Measurements from ENCODE around the gene NKX1-2.

DNA sequence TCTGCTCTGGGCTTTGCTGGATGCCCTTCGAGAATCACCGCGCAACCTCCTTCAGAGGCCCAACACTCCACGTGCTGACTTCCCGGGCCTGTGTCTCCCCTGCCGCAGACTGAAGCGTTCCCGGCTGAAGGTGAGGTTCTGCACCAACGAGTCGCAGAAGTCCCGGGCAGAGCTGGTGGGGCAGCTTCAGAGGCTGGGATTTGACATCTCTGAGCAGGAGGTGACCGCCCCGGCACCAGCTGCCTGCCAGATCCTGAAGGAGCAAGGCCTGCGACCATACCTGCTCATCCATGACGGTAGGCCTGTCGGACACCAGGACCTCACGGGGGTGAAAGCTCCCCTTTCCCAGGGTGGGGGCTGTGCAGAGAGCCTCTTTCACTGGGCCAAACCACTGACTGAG, 34.2 kb upstream of the NKX1-2 start:
- TF ChIP-seq EZH2phosphoT487 (IDR thresholded peaks at IDR 0.05; ENCODE audit: borderline replicate concordance, low read length) (no peak), EZH2 (IDR thresholded peaks at IDR 0.05; ENCODE audit: low read length, unreplicated experiment) (no peak)
- TF ChIP-seq, protein P1, sequence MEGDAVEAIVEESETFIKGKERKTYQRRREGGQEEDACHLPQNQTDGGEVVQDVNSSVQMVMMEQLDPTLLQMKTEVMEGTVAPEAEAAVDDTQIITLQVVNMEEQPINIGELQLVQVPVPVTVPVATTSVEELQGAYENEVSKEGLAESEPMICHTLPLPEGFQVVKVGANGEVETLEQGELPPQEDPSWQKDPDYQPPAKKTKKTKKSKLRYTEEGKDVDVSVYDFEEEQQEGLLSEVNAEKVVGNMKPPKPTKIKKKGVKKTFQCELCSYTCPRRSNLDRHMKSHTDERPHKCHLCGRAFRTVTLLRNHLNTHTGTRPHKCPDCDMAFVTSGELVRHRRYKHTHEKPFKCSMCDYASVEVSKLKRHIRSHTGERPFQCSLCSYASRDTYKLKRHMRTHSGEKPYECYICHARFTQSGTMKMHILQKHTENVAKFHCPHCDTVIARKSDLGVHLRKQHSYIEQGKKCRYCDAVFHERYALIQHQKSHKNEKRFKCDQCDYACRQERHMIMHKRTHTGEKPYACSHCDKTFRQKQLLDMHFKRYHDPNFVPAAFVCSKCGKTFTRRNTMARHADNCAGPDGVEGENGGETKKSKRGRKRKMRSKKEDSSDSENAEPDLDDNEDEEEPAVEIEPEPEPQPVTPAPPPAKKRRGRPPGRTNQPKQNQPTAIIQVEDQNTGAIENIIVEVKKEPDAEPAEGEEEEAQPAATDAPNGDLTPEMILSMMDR (conservative IDR thresholded peaks at IDR 0.05; ENCODE audit: low read depth, low read length) = no peak
